SU-DHL-6 (cell line): ENCODE data around the gene RNF2.

Source experiments
- EZH2phosphoT487 ChIP-seq: fragments of 200-600 bp; sonication (generic), shearing (Covaris generic); conservative IDR thresholded peaks from 2 replicates; pipeline ENCODE4 v1.6.1; 2018; ENCODE audit warnings: mild to moderate bottlenecking, antibody characterized with exemption, low read length, moderate library complexity, mixed read lengths
- TF ChIP-seq, protein P1 (sequence below): fragments of 200-600 bp; sonication (generic); IDR thresholded peaks from one replicate; pipeline ENCODE4 v1.5.1; 2017; ENCODE audit warnings: antibody characterized with exemption, mild to moderate bottlenecking, low read length, moderate library complexity; ENCODE audit not compliant: insufficient read depth, poor library complexity, severe bottlenecking

DNA sequence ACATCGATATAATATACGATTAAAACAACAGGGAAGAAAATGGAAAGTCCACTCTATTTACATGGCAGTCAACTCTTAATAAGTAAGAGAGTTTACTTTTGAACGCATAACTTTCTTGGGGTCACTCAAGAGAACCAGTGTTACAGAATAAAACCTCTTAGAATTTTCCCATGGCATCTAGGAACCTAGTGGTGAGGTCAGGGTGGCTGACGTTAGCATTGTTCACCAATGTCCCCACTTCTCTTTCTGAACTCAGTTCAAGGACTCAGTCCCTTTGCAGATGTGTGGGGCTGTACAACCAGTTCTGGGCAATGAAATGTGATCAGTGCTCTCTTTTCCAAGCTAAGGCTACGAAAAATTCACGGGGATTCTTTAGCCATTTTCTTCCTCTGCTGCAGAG is 2.6 kb upstream of the RNF2 start:
- TF ChIP-seq, protein P1, sequence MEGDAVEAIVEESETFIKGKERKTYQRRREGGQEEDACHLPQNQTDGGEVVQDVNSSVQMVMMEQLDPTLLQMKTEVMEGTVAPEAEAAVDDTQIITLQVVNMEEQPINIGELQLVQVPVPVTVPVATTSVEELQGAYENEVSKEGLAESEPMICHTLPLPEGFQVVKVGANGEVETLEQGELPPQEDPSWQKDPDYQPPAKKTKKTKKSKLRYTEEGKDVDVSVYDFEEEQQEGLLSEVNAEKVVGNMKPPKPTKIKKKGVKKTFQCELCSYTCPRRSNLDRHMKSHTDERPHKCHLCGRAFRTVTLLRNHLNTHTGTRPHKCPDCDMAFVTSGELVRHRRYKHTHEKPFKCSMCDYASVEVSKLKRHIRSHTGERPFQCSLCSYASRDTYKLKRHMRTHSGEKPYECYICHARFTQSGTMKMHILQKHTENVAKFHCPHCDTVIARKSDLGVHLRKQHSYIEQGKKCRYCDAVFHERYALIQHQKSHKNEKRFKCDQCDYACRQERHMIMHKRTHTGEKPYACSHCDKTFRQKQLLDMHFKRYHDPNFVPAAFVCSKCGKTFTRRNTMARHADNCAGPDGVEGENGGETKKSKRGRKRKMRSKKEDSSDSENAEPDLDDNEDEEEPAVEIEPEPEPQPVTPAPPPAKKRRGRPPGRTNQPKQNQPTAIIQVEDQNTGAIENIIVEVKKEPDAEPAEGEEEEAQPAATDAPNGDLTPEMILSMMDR, result no peak
- TF ChIP-seq EZH2phosphoT487, result no peak
